ENCODE results near the gene SALL3. TPM values are rescaled to one million over a fixed set of nuclear protein-coding genes. Genes with fewer than 3 reads are reported as not detected.
"Not testable (repeated sequence)": the region's sequence is repeated elsewhere in the genome, so short reads cannot be mapped to it uniquely, and the experiment has no call there.

Gene SALL3
- total RNA-seq, 1 donor from 2014 or later, result 0.36 TPM

DNA sequence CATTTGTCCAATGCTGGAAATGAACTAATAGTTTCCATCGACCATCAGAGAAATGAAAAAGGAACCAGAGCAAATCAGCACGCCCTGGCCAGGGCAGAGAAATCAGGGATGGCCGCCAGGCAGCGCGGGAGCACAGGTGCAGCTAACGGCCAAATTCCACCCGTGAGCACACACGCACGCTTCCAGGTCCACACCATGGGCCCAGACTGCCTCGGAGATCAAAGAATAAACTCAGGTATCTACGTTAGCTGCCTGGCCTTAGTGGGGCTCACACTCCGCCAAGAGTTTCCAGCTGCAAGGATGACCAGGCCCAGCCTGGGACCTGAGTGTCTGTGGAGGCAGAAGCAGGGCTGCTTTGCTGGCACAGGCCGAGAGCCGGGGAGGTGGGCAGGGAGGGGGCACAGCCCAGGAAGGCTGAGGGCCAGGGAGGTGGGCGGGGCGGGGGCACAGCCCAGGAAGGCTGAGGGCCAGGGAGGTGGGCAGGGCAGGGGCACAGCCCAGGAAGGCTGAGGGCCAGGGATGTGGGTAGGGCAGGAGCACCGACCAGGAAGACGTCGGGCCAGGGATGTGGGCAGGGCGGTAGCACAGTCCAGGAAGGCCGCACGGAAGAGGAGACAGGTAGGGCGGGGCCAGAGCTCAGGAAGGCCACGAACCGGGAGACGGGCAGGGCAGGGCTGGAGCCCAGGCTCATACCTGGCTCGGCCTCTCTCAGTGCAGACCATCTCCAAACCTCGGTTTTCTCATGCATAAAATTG is 43.2 kb upstream of the SALL3 start:
- no peak for DNase-seq
- TF ChIP-seq, protein P1, sequence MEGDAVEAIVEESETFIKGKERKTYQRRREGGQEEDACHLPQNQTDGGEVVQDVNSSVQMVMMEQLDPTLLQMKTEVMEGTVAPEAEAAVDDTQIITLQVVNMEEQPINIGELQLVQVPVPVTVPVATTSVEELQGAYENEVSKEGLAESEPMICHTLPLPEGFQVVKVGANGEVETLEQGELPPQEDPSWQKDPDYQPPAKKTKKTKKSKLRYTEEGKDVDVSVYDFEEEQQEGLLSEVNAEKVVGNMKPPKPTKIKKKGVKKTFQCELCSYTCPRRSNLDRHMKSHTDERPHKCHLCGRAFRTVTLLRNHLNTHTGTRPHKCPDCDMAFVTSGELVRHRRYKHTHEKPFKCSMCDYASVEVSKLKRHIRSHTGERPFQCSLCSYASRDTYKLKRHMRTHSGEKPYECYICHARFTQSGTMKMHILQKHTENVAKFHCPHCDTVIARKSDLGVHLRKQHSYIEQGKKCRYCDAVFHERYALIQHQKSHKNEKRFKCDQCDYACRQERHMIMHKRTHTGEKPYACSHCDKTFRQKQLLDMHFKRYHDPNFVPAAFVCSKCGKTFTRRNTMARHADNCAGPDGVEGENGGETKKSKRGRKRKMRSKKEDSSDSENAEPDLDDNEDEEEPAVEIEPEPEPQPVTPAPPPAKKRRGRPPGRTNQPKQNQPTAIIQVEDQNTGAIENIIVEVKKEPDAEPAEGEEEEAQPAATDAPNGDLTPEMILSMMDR (IDR thresholded peaks at IDR 0.05; ENCODE audit: borderline replicate concordance), result no peak
- H3K27ac ChIP-seq (replicated peaks), result no peak overlapping the region

DNA sequence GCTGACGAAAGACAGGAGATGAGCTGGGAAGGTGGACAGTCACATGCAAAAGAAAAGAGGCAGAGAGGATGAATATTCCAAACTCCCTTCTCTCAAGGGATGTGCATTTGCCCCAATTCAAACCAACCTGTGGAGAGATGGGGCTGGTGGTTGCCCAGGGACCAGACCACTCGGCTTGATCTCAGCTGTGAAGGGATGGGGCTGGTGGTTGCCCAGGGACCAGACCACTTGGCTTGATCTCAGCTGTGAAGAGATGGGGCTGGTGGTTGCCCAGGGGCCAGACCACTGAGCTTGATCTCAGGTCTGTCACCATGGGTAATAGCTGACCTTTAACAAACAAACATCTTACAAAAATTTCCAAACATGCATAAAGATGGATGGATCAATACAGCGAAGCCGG is 42.5 kb upstream of the SALL3 start:
- Histone ChIP-seq H3K4me1 (no peaks in the 10 kb centered on the region), H3K27ac (replicated peaks) (no peak overlapping the region), H3K4me3 (no peak overlapping the region), H3K9me3 (replicated peaks) (no peaks in the 10 kb centered on the region), H3K27me3 (ENCODE audit: low read depth) (peaks cover 29% of the 10 kb centered on the region), H3K36me3 (no peaks in the 10 kb centered on the region)
- no peak for DNase-seq
- TF ChIP-seq, protein P1 (IDR thresholded peaks at IDR 0.05; ENCODE audit: borderline replicate concordance), result no peak
- intact Hi-C loops (cut with micrococcal nuclease), result no loop called here

More for the DNA sequence above, 43.2 kb upstream of the SALL3 start:
- intact Hi-C loops (cut with micrococcal nuclease), result no loop called here
- no peaks in the 10 kb centered on the region for H3K36me3 ChIP-seq
- no peaks in the 10 kb centered on the region for H3K9me3 ChIP-seq (replicated peaks)
- H3K4me3 ChIP-seq, result no peak overlapping the region
- H3K4me1 ChIP-seq, result no peaks in the 10 kb centered on the region
- peaks cover 35% of the 10 kb centered on the region for H3K27me3 ChIP-seq (ENCODE audit: low read depth)

DNA sequence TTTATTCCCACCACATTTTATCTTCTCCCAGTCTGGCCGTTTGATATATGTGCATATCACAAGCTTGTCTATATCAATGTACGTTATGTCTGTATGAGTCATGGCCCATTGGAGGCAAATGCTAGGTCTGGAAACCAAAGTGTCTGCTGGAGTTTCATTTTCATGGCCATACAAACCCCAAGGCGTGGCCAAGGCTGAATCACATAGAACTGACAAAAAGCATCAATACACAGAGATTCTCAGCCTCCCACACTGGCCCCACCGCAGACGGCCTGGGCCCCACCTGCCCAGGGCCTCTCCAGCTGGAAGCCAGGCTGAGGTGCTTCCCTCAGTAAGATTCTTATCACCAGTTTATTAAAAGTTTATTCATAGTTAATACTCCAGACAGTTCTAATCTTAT is 40.5 kb upstream of the SALL3 start:
- TF ChIP-seq, protein P1 (IDR thresholded peaks at IDR 0.05; ENCODE audit: borderline replicate concordance), result no peak
- no peak for DNase-seq
- no peaks in the 10 kb centered on the region for H3K4me1 ChIP-seq
- no peaks in the 10 kb centered on the region for H3K36me3 ChIP-seq
- no peak overlapping the region for H3K4me3 ChIP-seq
- H3K9me3 ChIP-seq (replicated peaks), result no peaks in the 10 kb centered on the region
- intact Hi-C loops (cut with micrococcal nuclease), result no loop called here
- H3K27ac ChIP-seq (replicated peaks), result no peak overlapping the region
- H3K27me3 ChIP-seq (ENCODE audit: low read depth), result peaks cover 31% of the 10 kb centered on the region

DNA sequence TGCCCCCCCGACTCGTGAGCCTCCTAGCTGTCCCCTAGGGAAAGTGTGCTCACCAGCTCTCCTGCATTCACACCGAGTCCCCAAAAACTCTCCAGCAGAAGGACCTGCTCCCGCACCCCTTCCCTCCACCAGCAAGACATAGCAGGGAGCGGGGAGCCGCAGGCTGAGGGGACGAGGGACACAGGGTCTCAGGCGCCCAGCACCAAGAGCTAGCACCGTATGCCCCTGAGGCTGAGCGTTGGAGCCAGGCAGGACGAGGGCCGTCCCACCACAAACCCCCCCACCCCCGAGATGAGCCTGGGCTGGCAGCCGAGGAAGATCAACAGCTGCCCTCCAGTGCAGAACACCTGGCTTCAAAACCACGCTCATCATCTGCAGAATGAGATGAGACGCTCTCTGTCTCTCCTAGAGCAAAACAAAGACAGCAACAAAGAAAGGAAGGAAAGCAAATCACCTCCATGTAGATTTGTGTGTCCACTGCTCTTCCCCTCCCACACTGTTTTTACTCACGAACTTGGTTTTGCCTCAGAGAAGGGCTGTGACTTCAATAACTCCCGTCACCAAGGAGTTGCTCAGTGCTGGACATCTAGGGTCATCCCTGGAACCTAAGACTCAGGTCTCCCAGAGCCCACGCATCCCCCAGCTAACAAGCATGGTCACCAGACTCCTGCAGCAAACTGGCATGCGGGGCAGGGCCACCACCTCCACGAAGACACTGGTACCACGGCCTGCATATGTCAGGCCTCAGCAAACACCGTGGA is 39.7 kb upstream of the SALL3 start:
- TF ChIP-seq, protein P1 (IDR thresholded peaks at IDR 0.05; ENCODE audit: borderline replicate concordance), result no peak
- peaks cover 30% of the 10 kb centered on the region for H3K27me3 ChIP-seq (ENCODE audit: low read depth)
- H3K9me3 ChIP-seq (replicated peaks), result no peaks in the 10 kb centered on the region
- no peak overlapping the region for H3K27ac ChIP-seq (replicated peaks)
- H3K4me1 ChIP-seq, result no peaks in the 10 kb centered on the region
- H3K36me3 ChIP-seq, result no peaks in the 10 kb centered on the region
- intact Hi-C loops (cut with micrococcal nuclease), result no loop called here
- DNase-seq, result no peak
- H3K4me3 ChIP-seq, result no peak overlapping the region

DNA sequence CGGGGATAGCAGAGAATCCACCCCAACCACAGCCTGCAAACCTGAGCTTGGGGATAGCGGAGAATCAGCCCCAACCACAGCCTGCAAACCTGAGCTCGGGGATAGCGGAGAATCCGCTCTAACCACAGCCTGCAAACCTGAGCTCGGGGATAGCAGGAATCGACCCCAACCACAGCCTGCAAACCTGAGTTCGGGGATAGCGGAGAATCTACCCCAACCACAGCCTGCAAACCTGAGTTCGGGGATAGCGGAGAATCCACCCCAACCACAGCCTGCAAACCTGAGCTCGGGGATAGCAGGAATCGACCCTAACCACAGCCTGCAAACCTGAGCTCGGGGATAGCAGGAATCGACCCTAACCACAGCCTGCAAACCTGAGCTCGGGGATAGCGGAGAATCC is 37.4 kb upstream of the SALL3 start:
- H3K4me1 ChIP-seq; intact Hi-C loops (cut with micrococcal nuclease); H3K27ac ChIP-seq (replicated peaks); DNase-seq; H3K4me3 ChIP-seq; H3K36me3 ChIP-seq; H3K9me3 ChIP-seq (replicated peaks): not testable (repeated sequence)
- H3K27me3 ChIP-seq (ENCODE audit: low read depth), result peaks cover 45% of the 10 kb centered on the region

DNA sequence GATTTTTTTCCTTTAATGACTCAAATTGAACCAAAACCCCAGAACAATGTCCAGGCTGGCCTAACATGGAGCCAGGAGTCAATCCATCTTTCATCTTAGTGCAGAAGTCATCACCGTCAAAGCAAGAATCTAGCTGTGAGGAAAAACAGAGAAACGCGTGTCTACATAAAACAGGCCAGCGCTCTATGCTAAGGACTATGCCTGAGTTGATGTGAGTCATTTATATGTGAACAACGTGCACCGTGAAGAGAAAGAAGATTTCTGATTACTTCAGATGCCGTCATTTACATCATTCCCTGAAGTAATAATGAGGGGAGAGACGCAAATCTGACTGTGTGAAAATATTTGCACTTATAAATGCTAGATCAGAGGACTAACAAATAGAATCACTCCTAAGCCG is 34.0 kb upstream of the SALL3 start:
- no peaks in the 10 kb centered on the region for H3K4me1 ChIP-seq
- H3K4me3 ChIP-seq, result no peak overlapping the region
- H3K36me3 ChIP-seq, result no peaks in the 10 kb centered on the region
- intact Hi-C loops (cut with micrococcal nuclease), result no loop called here
- no peaks in the 10 kb centered on the region for H3K9me3 ChIP-seq (replicated peaks)
- peaks cover 76% of the 10 kb centered on the region for H3K27me3 ChIP-seq (ENCODE audit: low read depth)
- TF ChIP-seq, protein P1 (IDR thresholded peaks at IDR 0.05; ENCODE audit: borderline replicate concordance), result no peak
- H3K27ac ChIP-seq (replicated peaks), result no peak overlapping the region
- DNase-seq, result no peak

Data from left ventricle myocardium inferior (tissue), 1 donor.